ENCODE results near the gene TMEM272.
"Not testable (repeated sequence)": the region's sequence is repeated elsewhere in the genome, so short reads cannot be mapped to it uniquely, and the experiment has no call there.

Gene TMEM272

DNA sequence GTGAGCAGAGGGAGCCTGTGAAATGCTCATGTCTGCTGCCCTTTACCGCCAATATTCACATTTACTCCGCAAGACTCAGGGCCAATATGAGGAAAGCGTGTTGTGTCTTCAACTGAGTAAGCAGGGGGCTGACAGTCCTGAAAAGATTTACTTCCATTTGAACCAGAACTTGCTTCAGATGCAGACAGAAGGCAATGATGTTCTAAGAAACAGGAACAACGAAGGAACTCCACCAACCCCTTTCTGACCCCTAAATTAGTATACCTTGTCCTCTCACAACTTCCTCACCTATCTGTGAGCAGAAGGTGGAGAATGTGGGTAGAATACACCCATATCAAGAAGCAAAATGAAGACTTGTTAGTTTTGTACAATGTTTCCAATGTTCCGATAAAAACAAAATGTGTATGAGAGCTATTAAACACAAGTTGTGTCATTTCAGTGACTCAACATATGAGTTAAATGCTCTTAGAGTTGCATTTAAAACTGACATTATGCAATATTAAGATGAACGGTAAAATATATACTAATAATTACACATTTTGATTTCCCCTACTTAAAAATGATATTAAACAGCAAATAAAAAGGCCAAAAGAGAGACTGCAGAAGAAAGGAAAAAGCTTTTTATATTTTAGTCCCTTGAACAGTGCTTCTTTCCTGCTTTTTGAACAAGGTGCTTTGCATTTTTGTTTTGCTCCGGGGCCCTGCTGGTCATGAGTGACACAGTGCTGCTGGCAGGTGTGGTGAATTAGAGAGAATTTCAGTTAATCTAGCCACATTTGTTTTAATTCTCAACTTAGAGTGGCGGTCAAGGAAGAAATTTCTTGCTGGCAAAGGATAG lies 16.0 kb downstream of the TMEM272 start:
- no peak for DNase-seq (ENCODE audit: low spot score)
- TF ChIP-seq, protein P1, sequence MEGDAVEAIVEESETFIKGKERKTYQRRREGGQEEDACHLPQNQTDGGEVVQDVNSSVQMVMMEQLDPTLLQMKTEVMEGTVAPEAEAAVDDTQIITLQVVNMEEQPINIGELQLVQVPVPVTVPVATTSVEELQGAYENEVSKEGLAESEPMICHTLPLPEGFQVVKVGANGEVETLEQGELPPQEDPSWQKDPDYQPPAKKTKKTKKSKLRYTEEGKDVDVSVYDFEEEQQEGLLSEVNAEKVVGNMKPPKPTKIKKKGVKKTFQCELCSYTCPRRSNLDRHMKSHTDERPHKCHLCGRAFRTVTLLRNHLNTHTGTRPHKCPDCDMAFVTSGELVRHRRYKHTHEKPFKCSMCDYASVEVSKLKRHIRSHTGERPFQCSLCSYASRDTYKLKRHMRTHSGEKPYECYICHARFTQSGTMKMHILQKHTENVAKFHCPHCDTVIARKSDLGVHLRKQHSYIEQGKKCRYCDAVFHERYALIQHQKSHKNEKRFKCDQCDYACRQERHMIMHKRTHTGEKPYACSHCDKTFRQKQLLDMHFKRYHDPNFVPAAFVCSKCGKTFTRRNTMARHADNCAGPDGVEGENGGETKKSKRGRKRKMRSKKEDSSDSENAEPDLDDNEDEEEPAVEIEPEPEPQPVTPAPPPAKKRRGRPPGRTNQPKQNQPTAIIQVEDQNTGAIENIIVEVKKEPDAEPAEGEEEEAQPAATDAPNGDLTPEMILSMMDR (IDR thresholded peaks at IDR 0.05; ENCODE audit: borderline replicate concordance, control extremely low read depth, extremely low read depth, insufficient read depth, missing control alignments) = no peak
- in situ Hi-C loops (cut with MboI; ENCODE audit: low sequenced_read_pairs, unreplicated experiment) = no loop called here

- in situ Hi-C loops (cut with MboI; ENCODE audit: low sequenced_read_pairs, unreplicated experiment) = no loop called here
- TF ChIP-seq, protein P1 (IDR thresholded peaks at IDR 0.05; ENCODE audit: borderline replicate concordance, control extremely low read depth, extremely low read depth, insufficient read depth, missing control alignments) = no peak
- DNase-seq (ENCODE audit: low spot score) = no peak
Measured at GRCh38 chr13:51827254-51827653, 17.7 kb downstream of the TMEM272 start.

DNA sequence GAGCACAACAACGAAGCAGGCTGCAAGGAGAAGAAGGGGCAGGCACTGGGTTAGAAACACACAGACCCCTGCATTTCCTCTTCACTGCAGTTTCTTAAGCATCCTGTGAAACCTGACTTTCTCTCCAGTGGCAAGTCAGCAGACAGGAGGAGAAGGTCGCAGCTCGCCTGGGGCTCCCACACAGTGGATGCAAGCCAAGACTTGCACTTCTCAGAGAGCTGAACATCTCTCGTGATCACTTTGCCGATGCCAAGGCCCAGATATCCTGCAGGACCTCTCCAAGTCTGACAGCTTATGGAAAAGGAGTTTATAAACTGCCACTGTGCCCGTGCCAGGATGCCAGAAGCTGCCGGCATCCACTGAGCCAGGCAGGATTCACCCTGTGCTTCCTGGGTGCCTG lies 18.4 kb downstream of the TMEM272 start:
- DNase-seq (ENCODE audit: low spot score) = no peak
- TF ChIP-seq, protein P1 (IDR thresholded peaks at IDR 0.05; ENCODE audit: borderline replicate concordance, control extremely low read depth, extremely low read depth, insufficient read depth, missing control alignments) = no peak
- in situ Hi-C loops (cut with MboI; ENCODE audit: low sequenced_read_pairs, unreplicated experiment) = no loop called here

DNA sequence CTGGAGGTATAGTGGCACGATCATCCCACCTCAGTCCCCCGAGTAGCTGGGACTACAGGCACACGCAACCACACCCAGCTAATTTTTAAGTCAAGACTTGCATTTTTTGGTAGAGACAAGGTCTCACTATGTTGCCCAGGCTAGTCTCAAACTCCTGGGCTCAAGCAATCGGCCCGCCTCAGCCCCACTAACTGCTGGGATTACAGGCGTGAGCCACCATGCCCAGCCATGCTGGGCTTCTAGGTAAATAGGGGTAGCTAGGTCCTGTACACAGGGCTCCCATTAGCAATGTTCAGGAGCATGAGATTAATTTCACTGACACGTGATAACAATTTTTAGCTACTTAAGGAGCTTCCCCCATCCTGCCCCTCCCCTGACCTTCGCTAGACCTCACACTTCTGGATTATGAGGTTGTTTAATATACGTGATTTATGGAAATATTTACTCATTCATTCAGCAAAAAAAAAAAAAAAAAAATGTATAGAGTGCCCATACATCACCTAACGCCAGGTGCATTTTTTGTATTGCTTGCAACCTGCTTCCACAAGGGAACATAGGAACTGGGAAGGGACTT lies 19.2 kb downstream of the TMEM272 start:
- DNase-seq (ENCODE audit: low spot score) = no peak
- TF ChIP-seq, protein P1 (IDR thresholded peaks at IDR 0.05; ENCODE audit: borderline replicate concordance, control extremely low read depth, extremely low read depth, insufficient read depth, missing control alignments) = no peak

GRCh38 chr13:51825165-51825592 lies 19.8 kb downstream of the TMEM272 start:
- DNase-seq (ENCODE audit: low spot score) = peak; percentile 27
- TF ChIP-seq, protein P1 (IDR thresholded peaks at IDR 0.05; ENCODE audit: borderline replicate concordance, control extremely low read depth, extremely low read depth, insufficient read depth, missing control alignments) = no peak
- in situ Hi-C loops (cut with MboI; ENCODE audit: low sequenced_read_pairs, unreplicated experiment) = no loop called here

More for the DNA sequence above, 19.2 kb downstream of the TMEM272 start:
- in situ Hi-C loops (cut with MboI; ENCODE audit: low sequenced_read_pairs, unreplicated experiment) = no loop called here

DNA sequence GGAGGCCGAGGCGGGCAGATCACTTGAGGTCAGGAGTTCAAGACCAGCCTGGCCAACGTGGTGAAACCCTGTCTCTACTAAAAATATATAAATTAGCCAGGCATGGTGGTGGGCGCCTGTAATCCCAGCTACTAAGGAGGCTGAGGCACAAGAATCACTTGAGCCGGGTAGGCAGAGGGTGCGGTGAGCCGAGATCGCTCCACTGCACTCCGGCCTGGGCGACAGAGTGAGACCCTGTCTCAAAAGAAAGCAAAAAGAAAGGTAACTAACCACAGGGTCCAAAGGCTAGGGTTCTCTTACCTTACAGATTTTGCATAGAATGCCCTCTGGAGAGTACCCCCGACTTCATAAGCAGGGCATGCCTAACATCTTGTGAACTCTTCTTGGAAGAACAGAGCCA lies 20.3 kb downstream of the TMEM272 start:
- in situ Hi-C loops (cut with MboI; ENCODE audit: low sequenced_read_pairs, unreplicated experiment) = not testable (repeated sequence)

GRCh38 chr13:51823863-51824262 lies 21.1 kb downstream of the TMEM272 start:
- in situ Hi-C loops (cut with MboI; ENCODE audit: low sequenced_read_pairs, unreplicated experiment) = no loop called here
- TF ChIP-seq, protein P1 (IDR thresholded peaks at IDR 0.05; ENCODE audit: borderline replicate concordance, control extremely low read depth, extremely low read depth, insufficient read depth, missing control alignments) = no peak

More for the DNA sequence above, 20.3 kb downstream of the TMEM272 start:
- not testable (repeated sequence) for DNase-seq (ENCODE audit: low spot score)

More at GRCh38 chr13:51823863-51824262, 21.1 kb downstream of the TMEM272 start:
- no peak for DNase-seq (ENCODE audit: low spot score)

Measured in GM13976 (cell line).